K562 (cell line): ENCODE data around the gene RNF187. TPM values are rescaled to one million over a fixed set of nuclear protein-coding genes. Genes with fewer than 3 reads are reported as not detected.

Experiments used
- CBX2 ChIP-seq: fragments of 200-600 bp; sonication (generic); IDR thresholded peaks from one replicate; pipeline ENCODE4 v1.6.1; 2012; ENCODE audit warnings: mild to moderate bottlenecking, low read length, inconsistent platforms; ENCODE audit not compliant: insufficient read depth, poor library complexity, severe bottlenecking
- FOXA3 ChIP-seq, 2 experiments: fragments of 450-650 bp in 1 of 2; sonication (generic) in 1 of 2; formaldehyde crosslinking; IDR thresholded peaks in 1 of 2; conservative IDR thresholded peaks in 1 of 2; 2 replicates each; pipeline versions ENCODE4 v1.4.0 to v1.8.0; 2020 to 2022; ENCODE audit warnings: mild to moderate bottlenecking in 2 of 2, missing genetic modification reagents in 1 of 2
- MTF1 ChIP-seq: fragments of 250-450 bp; sonication (Bioruptor Pico); IDR thresholded peaks from 2 replicates; pipeline ENCODE4 v1.9.0; 2021; ENCODE audit warnings: moderate library complexity, mild to moderate bottlenecking, inconsistent platforms, borderline replicate concordance
- MXD1 ChIP-seq: fragments of 250-450 bp; sonication (Bioruptor Pico); IDR thresholded peaks from 2 replicates; pipeline ENCODE4 v1.8.0; 2021; ENCODE audit warnings: borderline replicate concordance, mild to moderate bottlenecking, moderate library complexity; ENCODE audit not compliant: poor library complexity, severe bottlenecking
- NR0B1 ChIP-seq: fragments of 450-650 bp; IDR thresholded peaks from one replicate; pipeline ENCODE4 v1.6.1; 2018; ENCODE audit warnings: mild to moderate bottlenecking, moderate library complexity; ENCODE audit not compliant: partially characterized antibody
- POLR3A ChIP-seq: IDR thresholded peaks from 2 replicates; pipeline ENCODE4 v1.6.1; 2011; ENCODE audit warnings: borderline replicate concordance, mild to moderate bottlenecking, moderate library complexity; ENCODE audit not compliant: insufficient read length, insufficient read depth; ENCODE audit errors: extremely low read depth
- RHOXF2B ChIP-seq: fragments of 250-450 bp; sonication (Bioruptor Pico); conservative IDR thresholded peaks from 2 replicates; pipeline ENCODE4 v1.5.1; 2021
- SRSF9 ChIP-seq: fragments of 200-400 bp; formaldehyde crosslinking; IDR thresholded peaks from 2 replicates; pipeline ENCODE4 v1.6.1; 2017; ENCODE audit warnings: low read depth, low read length, borderline replicate concordance
- TRIM25 ChIP-seq: fragments of 450-650 bp; IDR thresholded peaks from 2 replicates; pipeline ENCODE4 v1.7.0; 2016; ENCODE audit warnings: borderline replicate concordance
- USF2 ChIP-seq: sonication (generic); formaldehyde crosslinking; IDR thresholded peaks from 2 replicates; pipeline ENCODE4 v1.5.0; 2020; ENCODE audit warnings: missing genetic modification reagents
- ZBTB11 ChIP-seq, 3 experiments: fragments of 200-800 bp in 1 of 3; fragments of 250-450 bp in 1 of 3; fragments of 450-650 bp in 1 of 3; sonication (Bioruptor Pico) in 1 of 3; sonication (Bioruptor generic) in 1 of 3; formaldehyde crosslinking in 1 of 3; IDR thresholded peaks; 2 replicates each; pipeline versions ENCODE4 v1.6.1 to v1.8.0; 2016 to 2022; ENCODE audit warnings: mild to moderate bottlenecking in 2 of 3, missing genetic modification characterization in 2 of 3, missing compliant biosample characterization in 1 of 3, moderate library complexity in 1 of 3
- ZFP91 ChIP-seq: sonication (generic); formaldehyde crosslinking; IDR thresholded peaks from 2 replicates; pipeline ENCODE4 v1.8.0; 2022; ENCODE audit warnings: mild to moderate bottlenecking, missing genetic modification reagents
- ZNF197 ChIP-seq: fragments of 200-800 bp; sonication (Bioruptor generic); IDR thresholded peaks from 2 replicates; pipeline ENCODE4 v1.6.1; 2016; ENCODE audit warnings: low read depth, missing genetic modification characterization, missing compliant biosample characterization
- ZNF41 ChIP-seq: fragments of 250-450 bp; sonication (Bioruptor Pico); conservative IDR thresholded peaks from 2 replicates; pipeline ENCODE4 v1.4.0; 2020; ENCODE audit warnings: mild to moderate bottlenecking
- polyA plus RNA-seq, 8 experiments: library from polyadenylated mRNA; depleted of rRNA in 4 of 8; stranded (reverse) in 5 of 8; unstranded in 3 of 8; fragments of >200 nt; fragmentation: Nextera tagmentation in 2 of 8; fragmentation: Illumina TruSeq in 1 of 8; extraction: Ambion mirVana in 2 of 8; extraction: Trizol in 1 of 8; gene quantifications; 2 replicates each; pipeline versions ENCODE4 v1.2.1 to v1.2.3, GENCODE V29; 2011 to 2014; ENCODE audit warnings: inconsistent platforms in 1 of 8, missing spikeins in 1 of 8
- total RNA-seq, 7 experiments: library from RNA; depleted of rRNA in 6 of 7; stranded (reverse); fragments of >200 nt in 6 of 7; fragmentation: Illumina TruSeq in 2 of 7; extraction: Trizol in 2 of 7; gene quantifications; 2 replicates each; pipeline versions ENCODE4 v1.2.1 to v1.2.3, GENCODE V29; 2011 to 2021; ENCODE audit warnings: low replicate concordance in 1 of 7

The RNF187 gene
- total and polyA plus RNA-seq, 9 of the 15 experiments (the other 6 are each of a cell fraction or from before 2014, with no cell fraction given), result 2.3 to 119 (median 41.9) TPM

GRCh38 chr1:228452194-228453021 is 34.8 kb upstream of the RNF187 start (continued):
- TF ChIP-seq ZBTB11 (CRISPR knock-in tag; IDR thresholded peaks at IDR 0.05) (no peak), CBX2 (no peak), NR0B1 (no peak), MXD1 (no peak), POLR3A (no peak), RHOXF2B (CRISPR knock-in tag) (no peak), ZNF41 (CRISPR knock-in tag) (no peak), USF2 (CRISPR knock-in tag) (no peak), ZFP91 (no peak), MTF1 (CRISPR knock-in tag) (no peak), TRIM25 (no peak), FOXA3 (CRISPR knock-in tag; conservative IDR thresholded peaks at IDR 0.05 in 1 of 2, IDR thresholded peaks at IDR 0.05 in 1 of 2) (no peak), ZNF197 (CRISPR knock-in tag) (no peak), SRSF9 (no peak)
